Activated CD4-positive, alpha-beta T cell treated with anti-CD3 and anti-CD28 coated beads for 1 hour (primary cell): ENCODE results near the gene ZYG11B.
"Not testable (repeated sequence)": the region's sequence is repeated elsewhere in the genome, so short reads cannot be mapped to it uniquely, and the experiment has no call there.

ENCODE experiments used
- DNase-seq: peaks from one replicate; pipeline ENCODE4 v3.0.0-alpha.2; 2020

Gene ZYG11B

GRCh38 chr1:52856026-52856425, 129.8 kb downstream of the ZYG11B start:
- no peak for DNase-seq

GRCh38 chr1:52857443-52857842, 131.2 kb downstream of the ZYG11B start:
- no peak for DNase-seq

GRCh38 chr1:52862666-52863458, 136.6 kb downstream of the ZYG11B start:
- no peak for DNase-seq

GRCh38 chr1:52867087-52867863, 141.0 kb downstream of the ZYG11B start:
- no peak for DNase-seq

- DNase-seq: not testable (repeated sequence)
Observed at GRCh38 chr1:52869727-52870126, 143.5 kb downstream of the ZYG11B start.

- DNase-seq: no peak
Observed at GRCh38 chr1:52876843-52877242, 150.6 kb downstream of the ZYG11B start.
